ENCODE measurements around the gene CRYBG1. TPM values are rescaled to one million over a fixed set of nuclear protein-coding genes. Genes with fewer than 3 reads are reported as not detected.

The CRYBG1 gene
- total RNA-seq, 1 experiment from 2014 or later = 5.7 TPM

GRCh38 chr6:106496823-106497222, 136.3 kb downstream of the CRYBG1 start:
- no peak overlapping the region for H4K91ac ChIP-seq (ENCODE audit: insufficient read length, low read depth, low read length)
- no peak overlapping the region for H3K4me3 Mint-ChIP-seq
- DNase-seq = no peak
- no peak overlapping the region for H3K9ac ChIP-seq (ENCODE audit: extremely low read depth, insufficient read length, low read length)
- H2BK20ac ChIP-seq (ENCODE audit: low read depth, low read length, poor library complexity, severe bottlenecking) = no peak overlapping the region
- H3K27ac Mint-ChIP-seq = peak overlapping the region in 1 of 3 experiments; percentile 17; a peak in 1 of 7 replicates
- H3K56ac ChIP-seq (ENCODE audit: insufficient read length, low read depth, low read length) = no peak overlapping the region
- no peaks in the 10 kb centered on the region for H3K9me3 Mint-ChIP-seq
- H3K4me1 Mint-ChIP-seq = peaks cover 10 to 20% of the 10 kb centered on the region in 2 experiments
- H3T11ph ChIP-seq (ENCODE audit: low read length) = no peak overlapping the region
- no peak overlapping the region for H2BK12ac ChIP-seq (ENCODE audit: insufficient read length, low read depth, low read length)
- H2AK5ac ChIP-seq (ENCODE audit: insufficient read length, low read length) = no peak overlapping the region
- no peak overlapping the region for H3K18ac ChIP-seq (ENCODE audit: insufficient read length, low read depth, low read length)
- no peaks in the 10 kb centered on the region for H3K79me1 ChIP-seq (ENCODE audit: insufficient read depth, low read depth, low read length, poor library complexity, severe bottlenecking)
- H2AFZ ChIP-seq (ENCODE audit: low read length) = no peak overlapping the region
- no peaks in the 10 kb centered on the region for H3K79me2 ChIP-seq (ENCODE audit: insufficient read depth, low read length)
- WGBS (ENCODE audit: extremely low coverage, insufficient read length, low lambda C conversion rate) = no CpG with 5 or more reads among the region's 6 CpGs
- no peak overlapping the region for H4K5ac ChIP-seq (ENCODE audit: insufficient read length, low read depth, low read length)
- H2BK120ac ChIP-seq (ENCODE audit: low read depth, low read length, poor library complexity, severe bottlenecking) = no peak overlapping the region
- H2BK15ac ChIP-seq (ENCODE audit: low read depth, low read length) = no peak overlapping the region
- H3K23ac ChIP-seq (ENCODE audit: insufficient read length, low read depth, low read length) = no peak overlapping the region
- no peaks in the 10 kb centered on the region for H3K27me3 Mint-ChIP-seq (ENCODE audit: low read depth)
- H3K36me3 Mint-ChIP-seq (ENCODE audit: insufficient read depth in 1 of 3, low read depth in 3 of 3) = no peaks in the 10 kb centered on the region
- peaks cover 3% of the 10 kb centered on the region; the same call in 1 of the 2 replicates for H3K4me1 ChIP-seq (ENCODE audit: insufficient read depth, low read length)
- H2BK5ac ChIP-seq (ENCODE audit: insufficient read length, low read length) = no peak overlapping the region
- H4K8ac ChIP-seq (replicated peaks; ENCODE audit: insufficient read length, low read depth, low read length) = no peak overlapping the region
- H4K20me1 ChIP-seq (ENCODE audit: control insufficient read depth, insufficient read depth, insufficient read length) = no peaks in the 10 kb centered on the region
- H3K27me3 ChIP-seq (ENCODE audit: insufficient read depth, low read length) = no peaks in the 10 kb centered on the region
- no peak overlapping the region for H3K4ac ChIP-seq (ENCODE audit: low read depth, low read length)
- TF ChIP-seq CTCF (conservative IDR thresholded peaks at IDR 0.05) = no peak
- no peak overlapping the region for H3K27ac ChIP-seq (ENCODE audit: insufficient read length, low read depth, low read length)
- no peak overlapping the region for H3K4me2 ChIP-seq (ENCODE audit: insufficient read depth, insufficient read length, low read length)
- no peak overlapping the region for H3K14ac ChIP-seq (ENCODE audit: insufficient read depth, low read length)
- H3K23me2 ChIP-seq (ENCODE audit: insufficient read length, low read depth, low read length, poor library complexity, severe bottlenecking) = no peaks in the 10 kb centered on the region
- H3K9me3 ChIP-seq (ENCODE audit: control insufficient read depth, low read depth, low read length) = no peaks in the 10 kb centered on the region
